ENCODE measurements around the gene ISM2.

ISM2 gene

DNA sequence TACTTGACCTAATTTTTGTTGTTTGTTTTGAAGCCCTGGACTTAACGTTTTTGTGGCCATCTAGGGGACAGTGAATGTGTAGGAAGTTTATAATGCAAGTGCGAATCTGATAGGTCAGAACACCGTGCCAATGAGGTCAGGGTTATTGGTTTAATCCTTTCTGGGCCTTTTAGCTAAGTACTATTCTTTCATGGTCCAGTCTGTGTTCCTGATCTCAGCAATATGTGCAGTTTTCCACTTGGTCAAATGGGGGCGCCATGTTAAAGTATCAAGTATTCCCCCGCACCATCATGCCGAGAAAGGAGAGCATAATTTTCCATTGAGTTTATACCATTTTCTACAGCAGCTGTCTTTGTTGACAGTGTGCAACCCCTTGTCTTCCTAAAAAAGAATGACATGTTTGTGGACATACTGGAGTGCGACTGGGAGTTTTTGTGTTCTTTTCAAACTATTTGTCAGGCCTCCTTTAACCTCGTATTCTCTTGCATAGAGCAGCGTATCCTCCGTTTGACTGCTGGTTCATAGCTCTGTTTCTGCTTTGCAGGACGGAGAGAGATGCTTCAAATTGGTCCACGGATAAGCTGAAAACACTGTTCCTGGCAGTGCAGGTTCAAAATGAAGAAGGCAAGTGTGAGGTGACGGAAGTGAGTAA, 39.4 kb downstream of the ISM2 start:
- DNase-seq = peak; percentile 67

DNA sequence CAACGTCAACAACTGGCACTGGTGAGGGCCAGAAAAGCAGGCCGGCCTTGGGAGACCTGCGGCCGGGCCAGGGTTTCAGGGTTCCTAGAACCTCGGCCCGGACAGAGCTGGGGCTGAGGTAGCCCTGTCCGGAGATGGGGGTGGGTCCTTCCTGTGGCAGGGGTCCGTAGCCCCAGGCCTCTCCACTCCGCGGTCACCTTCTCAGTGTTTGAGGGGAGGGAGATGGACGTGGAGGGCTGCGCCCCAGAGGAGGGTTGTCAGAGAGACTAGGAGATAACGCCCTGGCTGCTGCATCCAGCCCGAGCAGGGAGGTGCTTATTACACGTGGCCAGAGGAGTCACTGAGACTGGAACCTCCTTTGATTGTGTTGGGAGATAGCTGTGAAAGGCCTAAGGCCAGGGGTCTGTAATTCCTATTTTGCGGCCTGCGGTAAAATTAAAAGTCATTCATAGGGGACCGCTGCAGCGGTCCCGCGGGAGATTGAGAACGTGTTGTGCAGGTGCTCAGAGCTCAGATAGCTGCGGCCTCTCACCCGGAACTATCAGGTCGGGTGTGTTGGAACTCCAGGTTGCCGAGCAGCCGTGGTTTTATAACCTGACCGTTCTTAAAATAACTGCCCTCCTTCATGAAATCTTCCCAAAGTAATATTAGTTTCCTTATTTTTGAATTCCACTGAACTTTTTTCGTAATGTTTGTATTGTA, 40.2 kb downstream of the ISM2 start:
- DNase-seq = peak; percentile 11

DNA sequence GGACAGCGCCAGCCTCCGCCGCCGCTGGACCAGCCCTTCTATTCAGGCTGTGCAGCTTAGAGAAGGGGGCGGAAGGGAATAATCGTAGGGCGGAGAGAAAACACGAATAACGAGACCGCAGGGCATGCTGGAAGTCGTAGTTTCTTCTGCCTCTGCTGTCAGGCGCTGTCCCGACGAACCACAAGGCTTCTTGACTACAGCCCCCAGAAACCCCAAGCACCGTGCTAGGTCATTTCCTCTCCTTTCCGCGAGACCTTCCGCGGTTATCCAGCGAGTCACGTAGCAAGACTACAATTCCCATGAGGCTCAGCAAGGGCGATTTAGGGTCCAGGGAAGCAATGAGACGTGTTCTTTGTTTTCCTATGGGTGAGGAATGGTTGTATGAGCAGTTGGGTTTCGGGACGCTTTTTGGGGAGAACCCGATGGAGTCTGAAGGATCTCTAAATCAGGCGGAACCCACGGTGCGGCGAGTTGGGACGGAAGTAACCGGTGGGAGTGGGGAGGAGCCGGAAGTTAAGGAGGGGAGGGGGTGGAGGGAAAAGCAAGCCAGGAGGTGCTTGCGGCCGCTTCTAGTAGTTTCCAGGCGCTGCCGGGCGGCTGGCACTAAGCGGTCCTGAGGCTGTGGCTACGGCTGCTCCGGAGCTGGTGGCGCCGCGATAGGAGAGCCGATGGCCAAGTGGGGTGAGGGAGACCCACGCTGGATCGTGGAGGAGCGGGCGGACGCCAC, 40.9 kb downstream of the ISM2 start, which contains the start of the genes AHSA1 and VIPAS39:
AHSA1 (plus strand) TSS at position 572 of the 727 bp plus-strand sequence; CDS start at position 669, 97 bp downstream.
VIPAS39 (minus strand) TSS at position 80 of the 727 bp plus-strand sequence. CDS start 3,499 bp downstream, outside the sequence.
- DNase-seq = peak; percentile 99

DNA sequence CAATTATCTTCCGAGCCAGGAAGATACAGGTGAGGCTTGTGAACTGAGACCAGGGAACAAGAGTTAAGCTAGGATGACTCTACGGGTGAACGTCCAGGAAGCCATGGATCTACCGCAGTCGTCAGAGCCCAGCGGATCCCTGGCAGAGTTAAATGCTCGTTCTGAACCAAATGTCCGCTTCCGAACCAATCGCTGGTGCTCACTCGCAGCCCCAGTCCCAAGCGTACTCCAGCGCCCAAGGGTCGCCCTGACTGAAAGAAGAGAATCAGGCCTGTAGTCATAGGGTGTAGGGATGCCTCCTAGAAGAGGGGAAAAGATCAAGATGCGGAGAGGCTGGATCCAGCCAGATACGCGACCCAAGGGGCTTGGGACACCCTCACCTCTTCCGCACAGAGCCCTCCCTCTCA, 41.5 kb downstream of the ISM2 start:
- no peak for DNase-seq

DNA sequence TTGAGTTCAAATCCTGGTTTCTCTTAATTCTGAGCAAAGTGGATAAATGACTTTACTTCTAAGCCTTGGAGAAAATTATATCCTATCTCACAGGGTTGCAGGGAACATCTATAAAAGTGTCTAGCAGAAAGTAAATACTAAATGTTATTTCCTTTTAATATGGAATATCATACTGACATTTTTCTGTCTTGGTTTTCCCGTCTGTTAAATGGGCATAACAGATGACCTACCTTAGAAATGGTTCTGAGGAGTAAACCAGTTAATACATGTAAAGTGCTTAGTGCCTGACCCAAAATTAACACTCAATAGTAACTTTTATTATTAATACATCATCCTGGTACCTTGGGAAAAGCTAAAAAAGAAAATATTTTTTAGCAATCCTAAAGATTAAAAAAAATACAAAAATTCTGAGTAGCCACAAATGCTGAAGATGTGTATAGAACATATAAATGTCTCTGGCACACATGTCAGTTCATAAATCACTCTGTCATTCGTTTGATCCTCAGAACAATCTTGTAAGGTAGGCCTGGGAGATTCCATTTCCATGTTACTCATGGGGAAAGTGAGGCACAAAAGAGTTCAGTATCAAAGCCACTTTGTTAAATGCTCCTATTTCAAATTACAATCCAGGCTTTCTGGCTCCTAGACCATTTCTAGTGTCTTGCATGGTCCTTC, 42.5 kb downstream of the ISM2 start:
- no peak for DNase-seq

DNA sequence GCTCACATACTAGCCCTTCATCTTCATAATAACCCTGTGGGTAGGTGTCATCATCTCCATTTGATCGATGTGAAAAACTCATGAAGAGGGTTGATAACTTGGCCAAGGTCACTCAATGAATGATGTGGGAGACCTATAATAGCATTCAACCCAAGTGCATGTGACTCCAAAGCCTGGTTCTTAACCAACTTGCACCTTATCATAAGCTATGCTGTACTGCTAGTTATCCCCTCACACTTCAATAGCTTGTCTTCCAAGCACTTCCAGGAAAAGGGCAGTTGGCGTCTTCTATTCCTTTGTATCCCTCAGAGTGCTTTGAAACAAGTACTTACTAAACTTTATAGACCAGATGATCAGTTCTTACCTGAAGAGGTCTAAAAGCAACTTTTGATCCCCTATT, 56.4 kb downstream of the ISM2 start:
- DNase-seq = no peak

DNA sequence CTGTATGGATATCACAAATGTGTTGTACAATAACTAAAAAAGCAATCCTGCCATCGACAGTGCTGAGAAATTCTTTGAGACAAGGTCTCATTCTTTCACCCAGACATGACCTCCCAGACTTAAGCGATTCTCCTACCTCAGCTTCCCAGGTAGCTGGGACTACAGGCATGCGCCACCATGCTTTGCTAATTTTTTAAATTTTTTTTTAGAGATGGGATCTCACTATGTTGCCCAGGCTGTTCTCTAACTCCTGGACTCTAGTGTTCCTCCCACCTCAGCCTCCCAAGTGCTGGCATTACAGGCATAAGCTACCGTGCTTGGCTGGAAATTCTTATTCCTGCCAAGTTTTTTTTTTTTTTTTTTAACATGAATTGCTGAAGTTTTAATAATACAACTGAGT, 58.8 kb downstream of the ISM2 start:
- DNase-seq = no peak

DNA sequence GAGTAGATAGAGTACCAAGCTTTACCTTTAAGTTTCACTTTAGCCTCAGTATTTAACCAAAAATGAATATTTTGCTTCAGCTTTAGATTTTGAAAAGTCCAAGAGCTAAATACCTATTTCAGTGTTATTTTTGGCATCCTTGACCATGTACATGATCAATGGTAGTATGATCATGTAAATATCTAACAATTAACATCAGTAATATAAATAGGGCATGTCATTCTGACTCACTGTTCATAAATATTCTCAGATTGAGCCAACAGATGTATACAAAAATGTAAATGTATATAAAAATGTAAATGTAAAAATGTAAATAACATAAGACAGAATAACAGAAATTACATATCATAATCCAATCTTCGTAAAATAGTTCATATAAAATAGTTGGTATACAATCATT, 60.0 kb downstream of the ISM2 start:
- DNase-seq = no peak

DNA sequence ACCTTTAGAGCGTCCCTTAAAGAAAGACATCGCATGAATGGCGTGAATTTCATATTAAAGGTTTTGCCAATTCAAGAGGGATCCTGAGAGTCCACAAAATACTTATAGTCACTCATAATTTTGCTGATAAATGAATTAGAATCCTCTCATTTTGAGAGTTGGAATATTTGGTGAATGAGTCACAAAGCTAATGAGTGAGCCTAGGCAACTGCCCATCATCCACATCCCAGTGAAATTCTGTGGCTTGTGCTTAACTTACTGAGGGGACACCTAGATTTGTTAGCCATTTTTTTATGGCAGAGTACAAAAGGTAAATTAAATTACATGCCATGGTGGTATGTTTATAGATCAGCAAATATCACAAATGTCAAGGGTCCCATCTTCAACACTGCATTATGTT, 62.6 kb downstream of the ISM2 start:
- DNase-seq = peak; percentile 22

DNA sequence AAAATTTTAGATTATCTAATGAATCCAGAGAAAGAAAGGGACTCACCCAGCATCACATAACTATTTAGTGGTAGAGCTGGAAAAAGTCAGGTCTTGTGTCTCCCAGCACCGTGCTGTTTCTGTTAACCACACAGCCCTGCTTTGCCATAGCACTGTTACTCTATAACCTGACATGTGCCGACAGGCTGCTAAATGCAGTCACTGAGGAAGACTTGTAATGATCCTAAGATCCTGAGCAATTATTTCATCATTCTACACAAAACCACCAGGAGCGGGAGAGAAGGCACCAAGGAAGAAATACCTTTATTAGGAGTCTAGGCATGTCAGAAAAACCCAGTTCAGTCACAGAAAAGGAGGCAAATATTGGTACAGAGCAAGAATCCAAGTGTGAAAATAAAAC, 72.2 kb downstream of the ISM2 start:
- DNase-seq = no peak

DNA sequence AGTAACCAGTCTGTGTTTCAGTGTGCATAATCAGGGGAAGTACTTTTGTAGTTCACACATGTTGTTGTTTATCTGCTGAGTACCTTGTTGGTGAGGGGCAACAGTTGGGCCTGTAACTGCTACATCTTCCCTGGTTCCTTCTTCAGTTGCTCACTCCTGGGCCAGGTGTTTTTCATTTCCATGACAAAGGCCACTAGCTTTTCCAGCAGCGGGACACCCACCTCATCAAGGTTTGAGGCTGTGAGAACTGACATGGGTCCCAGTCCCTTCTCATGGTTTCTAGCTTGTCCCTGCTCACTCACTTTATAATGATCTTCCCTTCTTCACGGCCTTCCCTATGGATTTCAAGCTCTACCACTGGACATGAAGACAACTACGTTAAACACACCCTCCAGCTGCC, 73.8 kb downstream of the ISM2 start:
- no peak for DNase-seq

Measured in fibroblast of upper back skin (primary cell).